ENCODE results near the gene LIPG. TPM values are rescaled to one million over a fixed set of nuclear protein-coding genes. Genes with fewer than 3 reads are reported as not detected.
"Not testable (repeated sequence)": the region's sequence is repeated elsewhere in the genome, so short reads cannot be mapped to it uniquely, and the experiment has no call there.

The LIPG gene
- 10 to 100 TPM in 1 of 4 donors, 1 to 10 TPM in 1, under 1 TPM in 1, not detected in 1; 0.06 to 11.9 (median 1.3) TPM for total RNA-seq

- TF ChIP-seq EP300 (IDR thresholded peaks at IDR 0.05) (no peak), POLR2AphosphoS5 (IDR thresholded peaks at IDR 0.05) (no peak), POLR2A (IDR thresholded peaks at IDR 0.05; ENCODE audit: low read depth) (no peak)
- TF ChIP-seq, protein P1, sequence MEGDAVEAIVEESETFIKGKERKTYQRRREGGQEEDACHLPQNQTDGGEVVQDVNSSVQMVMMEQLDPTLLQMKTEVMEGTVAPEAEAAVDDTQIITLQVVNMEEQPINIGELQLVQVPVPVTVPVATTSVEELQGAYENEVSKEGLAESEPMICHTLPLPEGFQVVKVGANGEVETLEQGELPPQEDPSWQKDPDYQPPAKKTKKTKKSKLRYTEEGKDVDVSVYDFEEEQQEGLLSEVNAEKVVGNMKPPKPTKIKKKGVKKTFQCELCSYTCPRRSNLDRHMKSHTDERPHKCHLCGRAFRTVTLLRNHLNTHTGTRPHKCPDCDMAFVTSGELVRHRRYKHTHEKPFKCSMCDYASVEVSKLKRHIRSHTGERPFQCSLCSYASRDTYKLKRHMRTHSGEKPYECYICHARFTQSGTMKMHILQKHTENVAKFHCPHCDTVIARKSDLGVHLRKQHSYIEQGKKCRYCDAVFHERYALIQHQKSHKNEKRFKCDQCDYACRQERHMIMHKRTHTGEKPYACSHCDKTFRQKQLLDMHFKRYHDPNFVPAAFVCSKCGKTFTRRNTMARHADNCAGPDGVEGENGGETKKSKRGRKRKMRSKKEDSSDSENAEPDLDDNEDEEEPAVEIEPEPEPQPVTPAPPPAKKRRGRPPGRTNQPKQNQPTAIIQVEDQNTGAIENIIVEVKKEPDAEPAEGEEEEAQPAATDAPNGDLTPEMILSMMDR (IDR thresholded peaks at IDR 0.05), result no peak
- H3K27me3 ChIP-seq, result peaks cover 4 to 76% (median 16%) of the 10 kb centered on the region in 4 donors
- H3K4me1 ChIP-seq, result peaks cover 25 to 30% (median 29%) of the 10 kb centered on the region in 4 donors
- H3K4me3 ChIP-seq, result peak within 1 kb of the TSS; percentile 43 to 57 (median 46)
- no peaks in the 10 kb centered on the region for H3K9me3 ChIP-seq
- WGBS, result 0% methylated on average over 29 of the region's 67 CpGs
- no peak within 1 kb of the TSS for H3K27ac ChIP-seq (replicated peaks in 1 of 4)
- intact Hi-C loops (cut with DNase I), result no loop called here
- H3K36me3 ChIP-seq, result no peaks in the 10 kb centered on the region
- DNase-seq (ENCODE audit: extremely low spot score), result no peak
These were observed at the start of gene LIPG for GRCh38 chr18:49561289-49562193. LIPG (plus strand) TSS chr18:49562057; CDS start chr18:49562309, 252 bp downstream.

DNA sequence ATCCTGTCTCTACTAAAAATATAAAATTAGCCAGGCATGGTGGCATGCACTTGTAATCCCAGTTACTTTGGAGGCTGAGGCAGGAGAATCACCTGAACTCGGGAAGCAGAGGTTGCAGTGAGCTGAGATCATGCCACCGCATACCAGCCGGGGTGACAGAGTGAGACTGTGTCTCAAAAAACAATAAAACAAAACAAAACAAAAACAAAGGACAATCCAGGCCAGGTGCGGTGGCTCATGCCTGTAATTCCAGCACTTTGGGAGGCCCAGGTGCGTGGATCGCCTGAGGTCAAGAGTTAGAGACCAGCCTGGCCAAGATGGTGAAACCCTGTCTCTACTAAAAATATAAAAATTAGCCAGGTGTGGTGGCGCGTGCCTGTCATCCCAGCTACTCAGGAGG is 49.0 kb upstream of the LIPG start:
- DNase-seq (ENCODE audit: extremely low spot score), result peak; percentile 55
- H3K27me3 ChIP-seq; H3K36me3 ChIP-seq; intact Hi-C loops (cut with DNase I); H3K9me3 ChIP-seq; H3K27ac ChIP-seq (replicated peaks in 1 of 4); H3K4me3 ChIP-seq; H3K4me1 ChIP-seq: not testable (repeated sequence)
- WGBS, result 96% methylated on average over 8 of the region's 8 CpGs

- H3K4me1 ChIP-seq, result no peaks in the 10 kb centered on the region
- TF ChIP-seq EP300 (IDR thresholded peaks at IDR 0.05) (no peak), POLR2A (IDR thresholded peaks at IDR 0.05; ENCODE audit: low read depth) (no peak), POLR2AphosphoS5 (IDR thresholded peaks at IDR 0.05) (no peak)
- TF ChIP-seq, protein P1 (IDR thresholded peaks at IDR 0.05), result no peak
- 84% methylated on average over 9 of the region's 9 CpGs for WGBS
- H3K9me3 ChIP-seq, result no peaks in the 10 kb centered on the region
- no peak overlapping the region for H3K27ac ChIP-seq (replicated peaks in 1 of 4)
- DNase-seq (ENCODE audit: extremely low spot score), result no peak
- no peaks in the 10 kb centered on the region for H3K27me3 ChIP-seq
- no peak overlapping the region for H3K4me3 ChIP-seq
- no peaks in the 10 kb centered on the region for H3K36me3 ChIP-seq
- intact Hi-C loops (cut with DNase I), result no loop called here
These were observed 47.3 kb upstream of the LIPG start for GRCh38 chr18:49514577-49514976.

GRCh38 chr18:49515003-49515402 is 46.9 kb upstream of the LIPG start:
- H3K4me3 ChIP-seq; H3K4me1 ChIP-seq; H3K27me3 ChIP-seq; H3K9me3 ChIP-seq; H3K36me3 ChIP-seq; H3K27ac ChIP-seq (replicated peaks in 1 of 4); intact Hi-C loops (cut with DNase I); DNase-seq (ENCODE audit: extremely low spot score): not testable (repeated sequence)
- 72% methylated on average over 5 of the region's 5 CpGs for WGBS

DNA sequence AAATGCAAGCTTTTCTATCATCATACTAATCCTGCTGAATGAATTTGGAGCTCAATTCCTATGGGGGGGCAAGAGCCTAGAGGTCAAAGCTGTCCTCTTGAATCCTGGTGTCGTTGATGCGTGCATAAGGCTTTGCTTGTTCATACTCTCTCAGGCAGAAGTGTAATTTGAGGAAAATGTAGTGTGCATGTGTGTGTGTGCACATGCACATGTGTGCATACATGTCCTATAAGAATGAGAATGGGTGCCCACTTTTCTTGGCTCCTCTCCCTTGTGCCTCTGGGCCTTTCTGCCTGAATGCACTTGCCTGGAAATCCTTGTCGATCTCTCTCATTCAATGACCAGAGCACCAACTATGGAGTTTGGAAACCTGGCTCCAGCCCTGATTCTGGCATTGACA is 46.3 kb upstream of the LIPG start:
- Histone ChIP-seq H3K9me3 (no peaks in the 10 kb centered on the region), H3K36me3 (no peaks in the 10 kb centered on the region), H3K4me3 (no peak overlapping the region), H3K4me1 (no peaks in the 10 kb centered on the region), H3K27ac (replicated peaks in 1 of 4) (no peak overlapping the region), H3K27me3 (no peaks in the 10 kb centered on the region)
- WGBS, result 93% methylated on average over 3 of the region's 3 CpGs
- intact Hi-C loops (cut with DNase I), result no loop called here
- peak; percentile 75 for DNase-seq (ENCODE audit: extremely low spot score)
- TF ChIP-seq POLR2A (IDR thresholded peaks at IDR 0.05; ENCODE audit: low read depth), result no peak
- TF ChIP-seq, protein P1 (IDR thresholded peaks at IDR 0.05), result no peak
- no peak for TF ChIP-seq POLR2AphosphoS5 (IDR thresholded peaks at IDR 0.05)
- no peak for TF ChIP-seq EP300 (IDR thresholded peaks at IDR 0.05)

All from esophagus muscularis mucosa (tissue), 4 donors.